ENCODE results near the gene ITK.

ITK gene

DNA sequence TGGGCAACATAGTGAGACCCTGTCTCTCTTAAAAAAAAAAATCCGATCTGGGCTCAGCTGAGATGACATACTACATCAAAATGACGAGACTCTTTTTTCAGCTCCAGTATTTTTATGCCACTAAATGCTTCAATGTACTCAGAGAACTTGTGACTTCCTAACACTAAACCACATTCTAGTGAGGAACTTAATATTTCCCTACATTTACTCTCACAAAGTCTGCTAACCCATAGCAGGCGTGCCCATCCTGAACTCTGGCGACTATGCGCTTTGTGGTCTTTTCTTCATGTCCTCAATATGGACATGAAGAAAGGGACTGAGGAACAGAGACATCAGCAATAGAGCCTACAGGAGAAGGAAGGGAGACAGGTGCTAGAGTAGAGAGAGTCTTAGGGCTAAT is 41.3 kb downstream of the ITK start:
- TF ChIP-seq RAD21 (IDR thresholded peaks at IDR 0.05; ENCODE audit: low read depth): no peak
- no peak for TF ChIP-seq CEBPB (IDR thresholded peaks at IDR 0.05)
- no peak for TF ChIP-seq NFIC (IDR thresholded peaks at IDR 0.05)
- TF ChIP-seq, protein P1, sequence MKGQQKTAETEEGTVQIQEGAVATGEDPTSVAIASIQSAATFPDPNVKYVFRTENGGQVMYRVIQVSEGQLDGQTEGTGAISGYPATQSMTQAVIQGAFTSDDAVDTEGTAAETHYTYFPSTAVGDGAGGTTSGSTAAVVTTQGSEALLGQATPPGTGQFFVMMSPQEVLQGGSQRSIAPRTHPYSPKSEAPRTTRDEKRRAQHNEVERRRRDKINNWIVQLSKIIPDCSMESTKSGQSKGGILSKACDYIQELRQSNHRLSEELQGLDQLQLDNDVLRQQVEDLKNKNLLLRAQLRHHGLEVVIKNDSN (IDR thresholded peaks at IDR 0.05): no peak
- no peak for TF ChIP-seq EGR1 (IDR thresholded peaks at IDR 0.05)
- no peak for TF ChIP-seq EP300 (IDR thresholded peaks at IDR 0.05; ENCODE audit: borderline replicate concordance)
- TF ChIP-seq, protein P2, sequence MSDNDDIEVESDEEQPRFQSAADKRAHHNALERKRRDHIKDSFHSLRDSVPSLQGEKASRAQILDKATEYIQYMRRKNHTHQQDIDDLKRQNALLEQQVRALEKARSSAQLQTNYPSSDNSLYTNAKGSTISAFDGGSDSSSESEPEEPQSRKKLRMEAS (IDR thresholded peaks at IDR 0.05): no peak
- no peak for TF ChIP-seq YY1 (IDR thresholded peaks at IDR 0.05; ENCODE audit: low read depth)

DNA sequence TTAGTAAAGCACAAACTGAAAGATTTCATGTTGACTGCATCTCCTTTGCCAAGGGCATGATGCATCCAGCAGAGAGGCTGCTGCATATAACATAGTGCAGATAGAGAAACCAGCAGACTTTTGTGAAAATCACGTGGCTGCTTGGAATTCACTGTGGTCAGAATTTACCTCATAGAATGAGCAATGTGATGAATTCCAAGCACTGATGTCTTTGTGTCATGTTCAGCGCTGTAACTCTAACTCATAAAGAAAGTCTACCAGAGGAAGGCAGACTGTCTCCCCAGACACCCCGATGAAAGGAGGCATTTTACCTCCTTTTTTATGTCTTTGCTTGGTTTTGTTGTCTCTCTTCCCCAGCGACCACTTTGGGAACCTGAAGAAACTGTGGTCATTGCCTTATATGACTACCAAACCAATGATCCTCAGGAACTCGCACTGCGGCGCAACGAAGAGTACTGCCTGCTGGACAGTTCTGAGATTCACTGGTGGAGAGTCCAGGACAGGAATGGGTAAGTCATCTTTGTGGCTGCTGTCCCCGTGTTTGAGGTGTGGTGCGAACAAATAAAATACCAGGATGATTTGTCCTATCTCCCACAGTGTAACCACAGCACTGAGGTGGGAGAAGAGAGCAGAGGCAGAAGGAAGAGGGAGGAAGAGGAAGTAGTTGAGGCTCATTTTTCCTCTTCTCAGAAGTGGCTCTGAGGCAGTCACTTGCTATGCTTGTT is 42.0 kb downstream of the ITK start:
- TF ChIP-seq CEBPB (IDR thresholded peaks at IDR 0.05): no peak
- no peak for TF ChIP-seq TEAD4 (IDR thresholded peaks at IDR 0.05)

DNA sequence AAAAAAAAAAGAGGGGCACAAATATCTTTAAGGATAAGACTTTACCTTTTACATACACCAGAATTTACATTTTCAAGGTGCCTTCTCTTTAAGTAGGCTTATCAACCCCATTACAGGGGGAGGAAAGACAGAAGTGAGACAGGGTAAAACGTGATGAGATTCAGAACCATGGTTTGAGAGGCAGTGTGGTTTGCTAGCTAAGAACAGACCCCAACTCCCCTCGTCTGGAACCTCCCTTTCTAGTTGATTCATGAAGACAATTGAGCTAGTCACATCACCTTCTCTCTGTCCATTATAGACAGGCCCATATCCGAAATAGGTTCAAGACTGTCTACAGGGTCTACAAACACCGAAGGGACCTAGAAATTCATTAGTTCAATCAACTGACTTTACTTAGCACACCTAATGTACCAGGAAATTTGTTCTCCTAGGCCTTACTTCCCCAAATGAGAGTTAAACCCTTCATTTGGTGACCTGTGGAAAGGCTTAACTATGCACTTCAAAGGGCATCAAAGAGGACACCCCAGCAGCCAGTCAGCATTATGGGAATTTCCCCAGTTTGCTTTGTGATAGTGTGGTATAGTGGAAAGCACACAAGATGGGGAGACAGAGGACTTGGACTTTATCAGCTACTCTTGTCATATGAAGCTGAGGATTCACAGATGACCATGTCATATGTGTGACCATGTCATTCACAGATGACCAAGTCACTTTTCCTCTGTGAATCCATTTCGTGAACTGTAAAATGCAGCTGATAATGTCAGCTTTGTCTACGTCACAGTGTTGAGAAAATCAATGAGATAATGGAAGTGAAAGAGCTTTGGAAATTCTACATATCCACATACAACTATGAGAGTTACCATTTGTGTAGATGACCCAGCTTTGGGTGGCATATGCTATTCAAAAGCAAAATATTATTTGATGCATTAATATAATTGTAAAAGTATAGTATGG is 45.1 kb downstream of the ITK start:
- TF ChIP-seq EGR1 (IDR thresholded peaks at IDR 0.05) (no peak), ZBTB7A (IDR thresholded peaks at IDR 0.05; ENCODE audit: low read depth) (no peak), FOXM1 (IDR thresholded peaks at IDR 0.05; ENCODE audit: borderline replicate concordance, low read depth) (no peak), CREB1 (IDR thresholded peaks at IDR 0.05; ENCODE audit: low read depth) (no peak), TCF12 (IDR thresholded peaks at IDR 0.05; ENCODE audit: low read depth) (no peak)
- TF ChIP-seq, protein P2 (IDR thresholded peaks at IDR 0.05): no peak
- TF ChIP-seq, protein P1 (IDR thresholded peaks at IDR 0.05): no peak

DNA sequence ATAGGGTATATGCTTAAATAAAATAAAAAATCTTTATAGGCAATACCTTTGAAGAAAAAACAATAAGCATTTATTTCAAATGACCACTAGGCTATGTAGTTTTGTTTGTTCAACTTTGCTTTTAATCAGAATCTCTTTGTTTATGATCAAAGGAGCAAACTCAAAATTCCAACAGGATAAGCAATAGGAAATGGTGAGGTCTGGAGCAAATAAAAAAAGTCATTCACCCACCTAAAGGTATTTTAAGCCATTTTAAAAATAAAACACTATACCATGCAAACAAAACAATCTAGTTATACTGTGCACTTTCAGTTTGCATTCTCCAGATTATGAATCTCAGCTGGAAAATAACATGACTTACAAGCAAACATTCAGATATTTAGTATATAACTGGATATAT is 50.0 kb downstream of the ITK start:
- no peak for TF ChIP-seq FOXM1 (IDR thresholded peaks at IDR 0.05; ENCODE audit: borderline replicate concordance, low read depth)
- no peak for TF ChIP-seq RAD21 (IDR thresholded peaks at IDR 0.05; ENCODE audit: low read depth)
- TF ChIP-seq, protein P2 (IDR thresholded peaks at IDR 0.05): no peak
- no peak for TF ChIP-seq TEAD4 (IDR thresholded peaks at IDR 0.05)
- TF ChIP-seq, protein P1 (IDR thresholded peaks at IDR 0.05): no peak
- TF ChIP-seq CEBPB (IDR thresholded peaks at IDR 0.05): no peak
- no peak for TF ChIP-seq CREB1 (IDR thresholded peaks at IDR 0.05; ENCODE audit: low read depth)
- TF ChIP-seq YY1 (IDR thresholded peaks at IDR 0.05; ENCODE audit: low read depth): no peak
- no peak for TF ChIP-seq TAF1 (IDR thresholded peaks at IDR 0.05; ENCODE audit: low read depth)
- no peak for TF ChIP-seq NFIC (IDR thresholded peaks at IDR 0.05)
- TF ChIP-seq TCF12 (IDR thresholded peaks at IDR 0.05; ENCODE audit: low read depth): no peak

DNA sequence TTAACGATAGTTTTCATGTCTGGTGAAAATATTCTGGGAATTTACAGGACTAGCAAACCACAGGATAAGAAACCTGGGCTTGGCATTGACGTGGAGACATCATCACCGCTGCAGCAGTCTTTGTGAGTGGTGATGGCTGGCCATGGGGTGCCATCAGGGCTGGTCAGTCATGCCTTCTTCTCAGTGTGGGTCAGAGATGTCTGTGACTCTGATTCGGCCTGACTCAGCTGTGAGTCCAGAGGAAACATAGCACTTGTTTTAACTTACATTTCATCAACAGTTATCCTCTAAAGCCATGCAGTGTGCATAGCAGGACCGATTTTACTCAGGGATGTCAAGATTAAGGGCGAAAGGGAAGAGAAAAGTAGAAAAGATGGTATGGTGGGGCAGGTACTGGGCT is 52.1 kb downstream of the ITK start:
- TF ChIP-seq CEBPB (IDR thresholded peaks at IDR 0.05): no peak
- no peak for TF ChIP-seq REST (IDR thresholded peaks at IDR 0.05; ENCODE audit: low read depth)
- TF ChIP-seq NFIC (IDR thresholded peaks at IDR 0.05): no peak
- no peak for TF ChIP-seq TCF12 (IDR thresholded peaks at IDR 0.05; ENCODE audit: low read depth)
- no peak for TF ChIP-seq CREB1 (IDR thresholded peaks at IDR 0.05; ENCODE audit: low read depth)
- no peak for TF ChIP-seq ZBTB7A (IDR thresholded peaks at IDR 0.05; ENCODE audit: low read depth)
- TF ChIP-seq, protein P1 (IDR thresholded peaks at IDR 0.05): no peak
- no peak for TF ChIP-seq TEAD4 (IDR thresholded peaks at IDR 0.05)
- no peak for TF ChIP-seq RAD21 (IDR thresholded peaks at IDR 0.05; ENCODE audit: low read depth)
- no peak for TF ChIP-seq TAF1 (IDR thresholded peaks at IDR 0.05; ENCODE audit: low read depth)
- TF ChIP-seq EGR1 (IDR thresholded peaks at IDR 0.05): no peak
- no peak for TF ChIP-seq YY1 (IDR thresholded peaks at IDR 0.05; ENCODE audit: low read depth)

GRCh38 chr5:157233515-157233914 is 52.9 kb downstream of the ITK start:
- no peak for TF ChIP-seq TEAD4 (IDR thresholded peaks at IDR 0.05)
- no peak for TF ChIP-seq YY1 (IDR thresholded peaks at IDR 0.05; ENCODE audit: low read depth)
- no peak for TF ChIP-seq REST (IDR thresholded peaks at IDR 0.05; ENCODE audit: low read depth)
- TF ChIP-seq TCF12 (IDR thresholded peaks at IDR 0.05; ENCODE audit: low read depth): no peak
- no peak for TF ChIP-seq CEBPB (IDR thresholded peaks at IDR 0.05)
- no peak for TF ChIP-seq FOXM1 (IDR thresholded peaks at IDR 0.05; ENCODE audit: borderline replicate concordance, low read depth)
- no peak for TF ChIP-seq EP300 (IDR thresholded peaks at IDR 0.05; ENCODE audit: borderline replicate concordance)
- TF ChIP-seq ZBTB7A (IDR thresholded peaks at IDR 0.05; ENCODE audit: low read depth): no peak
- TF ChIP-seq RAD21 (IDR thresholded peaks at IDR 0.05; ENCODE audit: low read depth): no peak
- TF ChIP-seq, protein P2 (IDR thresholded peaks at IDR 0.05): no peak
- no peak for TF ChIP-seq TAF1 (IDR thresholded peaks at IDR 0.05; ENCODE audit: low read depth)

All from Ishikawa (cell line).